Placental pericyte (primary cell): ENCODE data around the gene OR5AU1. TPM values are rescaled to one million over a fixed set of nuclear protein-coding genes. Genes with fewer than 3 reads are reported as not detected.

Experiments used
- small RNA-seq: library from RNA; depleted of rRNA; stranded (forward); fragments of <200 nt; gene quantifications from one replicate; pipeline ENCODE3, GENCODE V24; 2012; ENCODE audit warnings: low replicate concordance
- total RNA-seq: library from RNA; depleted of rRNA; stranded (reverse); fragments of >200 nt; gene quantifications from 2 replicates; pipeline ENCODE4 v1.2.3, GENCODE V29; 2012

OR5AU1 gene
- total RNA-seq: not detected in 2 replicates

DNA sequence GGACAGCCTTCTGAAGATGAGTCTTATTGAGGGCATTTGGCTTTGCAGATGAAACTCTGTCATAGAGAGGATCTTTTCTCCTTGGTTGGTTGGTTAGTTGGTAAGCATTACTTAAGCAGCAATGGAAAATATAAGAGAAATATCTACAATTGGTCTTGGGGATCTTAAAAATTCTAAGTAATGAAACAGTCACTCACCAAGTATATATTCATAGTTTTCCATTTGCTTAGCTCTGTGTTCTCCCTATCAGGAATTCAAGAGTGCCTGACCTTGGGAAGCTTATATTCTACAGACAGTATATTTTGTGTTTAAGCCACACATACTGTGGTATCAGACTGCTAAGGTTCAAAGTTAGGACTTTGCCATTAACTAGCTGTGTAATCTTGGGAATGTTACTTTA, at the start of gene OR5AU1:
OR5AU1 (minus strand) TSS at position 101 of the 400 bp plus-strand sequence. CDS start 191 bp downstream, outside the sequence.

Small RNA genes lying within 50 kb of the gene (small RNA-seq; reads per million reads assigned to genes)
- not detected for gene RNU6-252P

Other genes with a start within 250 kb of the OR5AU1 start
- not detected in 2 replicates for gene RNASE2, start 200.6 kb downstream of the OR5AU1 start, total RNA-seq
- 33.3 and 62.6 TPM in 2 replicates for gene METTL17, start 166.1 kb downstream of the OR5AU1 start, total RNA-seq
- 0.14 TPM in 1 of 2 replicates, not detected in the other for gene SLC39A2, start 156.8 kb downstream of the OR5AU1 start, total RNA-seq
- 1.7 and 4.2 TPM in 2 replicates for gene NDRG2, start 131.0 kb downstream of the OR5AU1 start, total RNA-seq
- gene TPPP2, start 125.8 kb downstream of the OR5AU1 start, total RNA-seq: not detected in 2 replicates
- gene RNASE13, start 121.3 kb downstream of the OR5AU1 start, total RNA-seq: not detected in 2 replicates
- gene RNASE7, start 113.7 kb downstream of the OR5AU1 start, total RNA-seq: not detected in 2 replicates
- not detected in 2 replicates for gene RNASE8, start 98.2 kb downstream of the OR5AU1 start, total RNA-seq
- gene ARHGEF40, start 85.8 kb downstream of the OR5AU1 start, total RNA-seq: 17.5 and 57.3 TPM in 2 replicates
- gene ZNF219, start 57.4 kb downstream of the OR5AU1 start, total RNA-seq: 1.7 and 7.2 TPM in 2 replicates
- not detected in 2 replicates for gene TMEM253, start 55.0 kb downstream of the OR5AU1 start, total RNA-seq
- 451 and 701 TPM in 2 replicates for gene HNRNPC, start 113.4 kb upstream of the OR5AU1 start, total RNA-seq
- 0.22 and 0.29 TPM in 2 replicates for gene RPGRIP1, start 124.0 kb upstream of the OR5AU1 start, total RNA-seq
- gene SUPT16H, start 228.0 kb upstream of the OR5AU1 start, total RNA-seq: 57.3 and 95.8 TPM in 2 replicates